Activated CD8-positive, alpha-beta memory T cell treated with anti-CD3 and anti-CD28 coated beads for 24 hours (primary cell): ENCODE measurements around the gene CTIF.
"Not testable (repeated sequence)": the region's sequence is repeated elsewhere in the genome, so short reads cannot be mapped to it uniquely, and the experiment has no call there.

ENCODE experiments used
- DNase-seq: peaks from one replicate; pipeline ENCODE4 v3.0.0-alpha.2; 2020

Gene CTIF

GRCh38 chr18:48649231-48649630 lies 110.4 kb downstream of the CTIF start:
- DNase-seq, result no peak

GRCh38 chr18:48654591-48654990 lies 115.8 kb downstream of the CTIF start:
- DNase-seq, result not testable (repeated sequence)

GRCh38 chr18:48655508-48655907 lies 116.7 kb downstream of the CTIF start:
- DNase-seq, result no peak

GRCh38 chr18:48656176-48656575 lies 117.3 kb downstream of the CTIF start:
- no peak for DNase-seq

DNA sequence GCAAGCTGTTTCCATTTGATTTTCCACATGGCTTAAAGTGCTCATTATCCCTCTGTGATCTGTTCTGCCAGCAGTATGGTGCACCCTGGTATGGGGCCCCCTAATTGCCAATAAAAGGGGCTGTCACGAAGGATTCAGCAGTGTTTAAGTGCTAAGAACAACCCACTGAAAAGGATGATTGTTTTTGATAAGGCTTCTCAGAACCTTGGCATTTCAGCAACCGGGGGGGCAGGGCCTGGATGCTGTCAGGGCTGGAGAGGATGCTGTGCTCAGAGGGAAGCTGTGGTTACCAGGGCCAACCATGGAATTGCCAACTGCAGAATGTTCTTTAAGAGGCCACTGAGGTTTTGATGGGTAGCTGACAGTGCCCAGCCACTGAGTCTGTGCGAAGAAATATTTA lies 117.8 kb downstream of the CTIF start:
- DNase-seq, result no peak

DNA sequence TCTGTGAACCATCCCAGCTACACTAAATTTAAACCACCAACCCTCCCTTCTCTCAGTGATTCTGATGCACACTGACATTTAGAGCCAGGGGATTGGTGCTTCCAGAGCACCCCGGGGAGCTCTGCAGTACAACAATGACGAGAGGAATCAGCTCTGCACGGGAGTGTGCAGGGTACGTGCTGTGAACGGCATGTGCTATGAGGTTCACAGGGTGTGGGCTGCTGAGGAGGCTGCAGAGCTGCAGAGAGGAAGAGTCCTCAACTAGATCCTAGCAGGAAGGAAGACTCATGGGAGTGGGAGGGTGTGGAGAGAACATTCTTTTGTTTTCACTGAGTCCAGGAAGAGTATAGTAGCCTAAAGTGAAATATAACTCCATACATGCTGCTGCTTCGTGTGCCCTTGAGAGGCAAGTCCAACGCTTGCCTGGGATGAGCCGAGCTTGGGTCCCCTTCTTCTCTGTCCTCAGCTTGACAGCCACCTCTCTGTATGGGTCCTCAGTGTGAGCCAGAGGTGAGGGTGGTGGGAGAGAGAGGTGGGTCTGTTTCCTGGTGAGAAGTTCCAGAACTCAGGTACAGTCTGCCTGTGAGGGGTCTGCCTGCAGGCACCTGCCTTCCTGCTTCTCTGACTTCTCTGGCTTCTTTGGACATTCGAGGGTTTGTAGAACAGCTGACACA lies 118.8 kb downstream of the CTIF start:
- no peak for DNase-seq

DNA sequence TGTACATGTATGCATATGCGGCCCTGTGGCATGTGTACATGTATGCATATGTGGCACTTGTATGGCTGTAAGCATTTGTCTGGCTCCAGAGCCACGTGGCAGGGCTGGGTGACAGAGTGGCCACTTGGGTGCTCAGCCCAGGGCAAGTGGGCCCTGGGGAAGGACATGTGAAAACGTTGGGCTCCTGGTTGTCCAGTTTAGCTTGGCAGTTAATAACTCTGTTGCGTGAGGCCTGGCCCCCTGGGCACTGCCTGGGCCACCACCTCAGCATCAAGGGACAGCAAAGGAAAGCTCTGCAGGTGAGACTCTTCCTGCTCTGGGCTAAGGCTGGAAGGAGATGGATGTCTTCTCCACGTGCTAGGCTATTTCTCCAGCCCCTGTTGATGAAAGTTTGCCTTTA lies 119.9 kb downstream of the CTIF start:
- DNase-seq, result no peak

DNA sequence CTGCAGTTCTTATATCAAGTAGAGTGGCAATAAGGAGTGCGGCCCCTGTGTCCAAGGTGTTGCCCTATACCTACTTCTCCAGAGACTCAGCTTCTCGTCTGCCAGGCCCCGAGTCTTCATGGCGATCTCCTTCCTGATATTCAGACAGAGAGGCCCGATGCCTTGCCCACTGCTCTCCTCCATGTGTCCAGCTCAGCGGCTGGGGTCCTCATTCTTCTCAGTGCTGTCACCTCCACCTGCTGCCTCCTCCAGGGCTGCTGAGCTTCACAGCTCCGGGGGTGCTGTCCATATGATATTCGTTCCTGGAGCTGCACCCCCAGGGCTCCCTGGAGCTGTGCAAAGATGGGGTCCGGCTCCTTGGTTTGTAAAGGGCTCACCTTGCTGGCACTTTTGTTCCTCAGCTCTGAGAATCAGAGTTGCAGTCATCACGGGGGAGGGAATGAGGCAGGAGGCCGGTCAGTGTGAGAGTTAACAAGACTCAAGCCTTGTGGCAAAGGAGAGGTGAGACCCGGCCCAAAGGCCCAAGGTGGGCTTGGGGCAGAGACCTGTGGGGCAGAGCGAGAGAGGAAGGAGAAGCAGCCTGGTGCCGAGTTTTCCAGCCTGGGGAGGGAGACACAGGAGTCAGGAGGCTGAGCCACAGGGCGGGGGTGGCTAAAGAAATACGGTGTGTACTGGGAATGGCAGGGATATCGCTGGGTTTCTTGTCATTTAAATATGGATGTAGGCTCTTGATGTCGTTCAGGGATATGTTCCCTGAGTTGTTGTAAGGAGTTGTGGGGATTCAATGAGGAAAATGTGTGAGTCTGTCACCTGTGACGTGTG lies 120.6 kb downstream of the CTIF start:
- no peak for DNase-seq

GRCh38 chr18:48660346-48661228 lies 121.8 kb downstream of the CTIF start:
- no peak for DNase-seq

GRCh38 chr18:48661421-48661820 lies 122.6 kb downstream of the CTIF start:
- no peak for DNase-seq

DNA sequence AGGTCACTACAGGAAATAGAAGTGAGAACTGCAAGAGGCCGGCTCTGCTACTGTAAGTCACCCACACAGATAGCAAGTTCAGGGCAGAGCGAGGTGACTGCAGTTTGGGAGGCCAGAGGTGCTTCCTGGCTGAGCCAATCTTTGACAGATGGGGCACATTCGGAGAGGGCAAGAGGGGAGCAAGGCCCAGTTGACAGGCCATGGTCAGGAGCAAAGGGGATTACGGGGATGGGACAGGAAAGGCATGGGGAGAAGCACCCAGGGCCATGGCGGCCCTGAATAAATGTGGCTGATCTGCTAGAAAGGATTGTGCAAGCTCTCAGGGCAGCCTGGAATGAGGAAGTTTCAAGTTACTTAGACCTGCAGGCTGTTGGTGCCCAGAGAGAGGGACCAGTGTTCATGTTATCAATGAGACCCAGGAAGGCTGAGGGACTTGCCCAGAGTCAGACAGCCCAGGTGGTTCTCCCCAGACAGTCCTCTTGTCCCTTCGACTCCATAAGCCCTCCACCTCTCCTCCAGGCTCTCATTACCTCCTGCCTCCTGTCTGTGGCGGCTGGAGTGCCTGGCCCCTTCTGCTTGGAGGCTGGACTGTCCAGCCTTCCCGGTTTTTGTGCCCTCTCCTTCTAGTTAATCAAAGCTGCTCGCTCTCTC lies 123.3 kb downstream of the CTIF start:
- DNase-seq, result no peak

DNA sequence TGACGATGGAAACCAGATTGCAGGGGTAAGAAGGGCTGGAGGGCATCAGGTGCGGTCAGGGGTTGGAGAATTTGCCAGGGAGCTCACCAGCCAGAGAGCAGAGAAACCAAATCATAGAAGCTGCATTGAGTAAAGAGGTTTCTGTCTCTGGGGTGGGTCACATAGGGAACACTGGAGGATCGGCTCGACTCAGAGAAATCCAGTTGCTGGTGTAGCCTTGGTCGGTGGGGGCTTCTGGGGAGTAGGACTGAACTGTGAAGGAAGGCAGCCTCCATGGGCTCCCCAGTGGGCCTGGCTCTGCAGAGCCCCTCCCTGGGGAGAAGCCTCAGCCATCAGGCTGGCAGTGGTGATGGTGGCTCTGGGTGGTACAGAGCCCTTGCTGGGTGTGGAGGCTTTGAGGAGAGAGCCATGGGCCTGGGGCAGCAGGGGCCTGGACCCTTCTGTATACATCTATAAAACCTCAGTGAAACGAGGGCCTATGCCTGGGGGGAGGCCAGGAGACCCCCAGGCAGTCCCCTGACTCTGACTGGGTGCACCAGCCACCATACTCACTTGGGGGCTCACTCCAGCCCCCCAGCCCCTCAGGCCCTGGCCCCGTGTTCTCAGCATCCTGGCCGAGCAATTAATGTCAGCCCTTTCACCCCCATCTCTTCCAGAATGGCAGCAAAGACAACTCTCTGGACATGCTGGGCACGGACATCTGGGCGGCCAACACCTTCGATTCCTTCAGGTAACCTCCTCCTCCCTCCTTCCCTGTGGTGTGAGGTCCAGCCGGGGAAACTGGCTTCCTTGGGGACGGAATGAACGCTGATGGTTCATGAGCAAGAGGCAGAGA lies 124.5 kb downstream of the CTIF start:
- DNase-seq, result no peak

GRCh38 chr18:48663931-48664847 lies 125.4 kb downstream of the CTIF start:
- DNase-seq, result peak; percentile 82

DNA sequence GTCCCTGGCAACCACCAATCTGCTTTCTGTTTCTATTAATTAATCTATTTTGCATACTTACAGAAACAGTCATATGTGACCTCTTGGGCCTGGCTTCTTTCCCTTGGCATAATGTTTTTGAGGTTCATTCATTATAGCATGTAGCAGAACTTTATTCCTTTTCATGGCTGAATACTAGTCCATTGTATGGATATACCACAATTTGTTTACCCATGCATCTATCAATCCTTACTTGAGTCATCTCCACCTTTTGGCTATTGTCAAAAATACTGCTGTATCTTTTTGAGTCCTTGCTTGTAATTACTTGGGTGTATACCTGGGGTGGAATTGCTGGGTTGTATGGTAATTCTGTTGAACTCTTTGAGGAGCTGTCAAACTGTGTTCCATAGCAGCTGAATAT lies 126.8 kb downstream of the CTIF start:
- no peak for DNase-seq

DNA sequence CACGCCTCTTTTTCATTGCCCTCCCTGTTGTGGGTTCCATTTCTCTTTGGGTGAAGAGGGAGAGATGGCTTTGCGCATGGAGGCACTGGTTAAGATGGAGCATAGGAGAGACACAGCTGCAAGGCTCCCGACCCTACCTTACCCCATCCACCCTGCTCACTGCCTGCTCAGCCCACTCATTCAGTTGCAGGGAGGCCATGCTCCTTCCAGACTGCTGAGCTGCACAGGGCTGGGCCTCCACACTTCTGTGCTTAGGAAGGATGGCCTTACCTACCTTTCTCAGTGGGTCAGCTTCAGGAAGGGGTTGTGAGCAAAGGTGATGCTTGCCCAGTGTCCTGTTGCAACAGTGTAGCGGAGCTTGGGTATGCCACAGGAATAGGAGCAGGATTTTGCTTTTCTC lies 127.8 kb downstream of the CTIF start:
- no peak for DNase-seq

DNA sequence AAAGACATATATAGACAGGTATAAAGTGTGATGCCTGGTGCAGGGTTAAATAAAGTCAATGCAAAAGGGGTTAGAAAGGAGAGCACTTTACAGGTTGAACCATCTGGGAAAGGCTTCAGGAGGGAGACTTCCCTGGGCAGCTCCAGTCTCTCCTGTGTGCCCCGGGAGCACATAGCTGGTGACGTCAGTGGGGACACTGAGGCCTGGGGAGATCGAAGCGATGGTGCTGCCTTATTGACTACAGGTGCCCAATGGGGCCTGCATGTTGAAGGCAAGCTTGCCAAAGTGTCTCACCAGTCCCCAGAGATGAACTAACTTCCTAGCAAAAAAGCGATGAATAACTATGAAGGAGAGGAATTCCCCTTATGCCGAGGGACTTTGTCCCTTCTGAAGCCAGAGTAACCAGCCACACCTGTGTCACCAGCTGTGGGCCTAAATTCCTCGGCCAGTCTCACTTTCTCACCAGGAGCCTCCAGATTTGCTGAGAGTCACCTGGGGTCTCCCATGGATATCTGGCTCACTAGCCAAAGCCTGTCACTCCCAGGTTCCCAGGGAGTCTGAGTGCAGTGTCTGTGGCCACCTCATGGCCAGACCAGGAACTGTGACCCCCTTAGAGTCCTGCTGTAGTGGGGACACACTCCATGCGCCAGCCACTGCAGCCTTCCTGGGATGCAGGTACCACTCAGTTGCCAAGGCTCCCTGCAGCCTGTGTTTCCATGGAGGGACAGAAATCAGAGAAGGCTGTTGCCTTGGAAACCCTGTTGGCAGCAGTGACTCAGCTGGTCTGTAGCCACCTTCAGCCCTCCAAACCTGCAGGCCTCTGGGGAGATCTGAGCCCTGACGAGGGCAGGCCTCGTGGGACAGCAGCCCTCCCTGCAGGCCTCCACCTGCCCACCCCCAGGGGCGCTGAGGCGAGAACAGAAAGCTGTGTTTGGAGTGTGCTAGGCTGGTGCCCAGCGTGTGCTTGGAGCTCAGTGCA lies 128.7 kb downstream of the CTIF start:
- no peak for DNase-seq

GRCh38 chr18:48668466-48669179 lies 129.8 kb downstream of the CTIF start:
- no peak for DNase-seq

DNA sequence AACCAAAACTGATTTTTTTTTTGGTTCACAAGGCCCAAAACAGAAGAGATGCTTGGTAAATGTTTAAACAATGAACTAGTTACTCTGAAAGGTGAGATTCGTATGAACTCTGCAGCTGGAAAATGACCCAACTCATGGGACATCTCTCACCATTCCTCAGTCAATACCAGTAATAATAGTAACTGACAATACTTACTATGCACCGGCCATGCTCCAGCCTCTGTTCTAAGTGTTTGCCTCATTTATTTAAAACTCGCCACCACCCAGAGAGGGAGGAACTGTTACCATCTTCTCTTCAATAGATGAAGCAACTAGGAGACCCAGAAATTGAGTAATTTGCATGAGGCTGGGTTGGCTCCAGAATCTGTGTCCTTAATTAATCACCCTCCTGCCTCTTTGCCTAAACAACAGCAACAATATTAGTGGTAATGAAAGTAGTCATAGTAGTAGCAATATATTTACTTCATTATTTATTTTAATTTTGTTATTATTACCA lies 130.4 kb downstream of the CTIF start:
- no peak for DNase-seq
